Measurements from ENCODE around the gene FOXI3.

The FOXI3 gene

DNA sequence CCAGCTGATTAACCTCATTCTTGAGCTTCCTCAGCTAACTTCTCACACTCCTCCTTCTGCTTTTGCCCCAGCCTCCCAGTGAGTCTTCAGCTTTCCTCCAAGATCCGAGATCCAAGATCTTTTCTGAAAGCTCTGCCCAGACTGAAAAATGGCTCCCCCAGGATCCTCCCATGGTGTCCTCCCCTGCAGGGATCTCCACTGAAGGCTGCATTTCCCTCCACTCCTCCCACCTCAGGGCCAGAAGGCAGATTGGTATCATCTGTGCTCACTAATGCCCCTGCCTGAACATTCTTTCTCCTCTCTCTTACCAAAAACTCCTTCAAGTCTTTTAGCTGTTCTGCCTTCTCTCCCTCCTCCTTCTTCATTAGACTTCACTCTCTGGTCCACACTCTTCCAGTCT, 6.1 kb upstream of the FOXI3 start:
- no peaks in the 10 kb centered on the region for H3K4me1 ChIP-seq (ENCODE audit: control insufficient read depth in 2 of 2, insufficient read depth in 1 of 2, low read depth in 1 of 2, low read length in 2 of 2)
- no peak overlapping the region for H2BK15ac ChIP-seq (ENCODE audit: low read length)
- H3K79me1 ChIP-seq (ENCODE audit: low read depth, low read length), result no peaks in the 10 kb centered on the region
- no peak for DNase-seq (ENCODE audit: low spot score)
- H3K36me3 ChIP-seq (replicated peaks in 1 of 2; ENCODE audit: control insufficient read depth in 2 of 2, insufficient read depth in 2 of 2, low read length in 2 of 2), result no peaks in the 10 kb centered on the region
- no CpG with 5 or more reads among the region's 1 CpG for WGBS, 2 donors (ENCODE audit: extremely low coverage in 2 of 2, insufficient read length in 2 of 2, insufficient replicate concordance in 1 of 2)
- peaks cover 0 to 13% (median 2%) of the 10 kb centered on the region in 3 experiments for H3K27me3 ChIP-seq (ENCODE audit: control insufficient read depth in 3 of 3, insufficient read depth in 3 of 3, low read depth in 1 of 3, low read length in 3 of 3)
- H3K18ac ChIP-seq (ENCODE audit: low read length), result no peak overlapping the region
- H2AK5ac ChIP-seq (ENCODE audit: low read depth, low read length), result no peak overlapping the region
- H3K14ac ChIP-seq (ENCODE audit: low read length), result no peak overlapping the region
- H3K4ac ChIP-seq (ENCODE audit: low read length), result no peak overlapping the region
- H3K27ac ChIP-seq (replicated peaks; ENCODE audit: low read length), result no peak overlapping the region
- no peak overlapping the region for H2BK5ac ChIP-seq (ENCODE audit: low read length)
- H4K8ac ChIP-seq (ENCODE audit: low read depth, low read length), result no peak overlapping the region
- H2BK120ac ChIP-seq (ENCODE audit: low read depth, low read length), result no peak overlapping the region
- H3K23ac ChIP-seq (ENCODE audit: low read depth, low read length, poor library complexity), result no peak overlapping the region
- no peak overlapping the region for H4K91ac ChIP-seq (ENCODE audit: low read depth, low read length, poor library complexity)
- no peak overlapping the region for H2AFZ ChIP-seq (ENCODE audit: low read length)
- no peaks in the 10 kb centered on the region for H3K9me3 ChIP-seq (replicated peaks in 1 of 2; ENCODE audit: control insufficient read depth in 2 of 2, insufficient read depth in 1 of 2, low read depth in 1 of 2, low read length in 2 of 2)
- H2BK12ac ChIP-seq (ENCODE audit: low read length), result no peak overlapping the region
- no peak overlapping the region for H3K9ac ChIP-seq (ENCODE audit: low read depth, low read length, poor library complexity)
- H3K4me2 ChIP-seq (ENCODE audit: insufficient read depth, low read length, poor library complexity, severe bottlenecking), result no peak overlapping the region
- no peak overlapping the region for H3K4me3 ChIP-seq (ENCODE audit: low read length in 2 of 2)

DNA sequence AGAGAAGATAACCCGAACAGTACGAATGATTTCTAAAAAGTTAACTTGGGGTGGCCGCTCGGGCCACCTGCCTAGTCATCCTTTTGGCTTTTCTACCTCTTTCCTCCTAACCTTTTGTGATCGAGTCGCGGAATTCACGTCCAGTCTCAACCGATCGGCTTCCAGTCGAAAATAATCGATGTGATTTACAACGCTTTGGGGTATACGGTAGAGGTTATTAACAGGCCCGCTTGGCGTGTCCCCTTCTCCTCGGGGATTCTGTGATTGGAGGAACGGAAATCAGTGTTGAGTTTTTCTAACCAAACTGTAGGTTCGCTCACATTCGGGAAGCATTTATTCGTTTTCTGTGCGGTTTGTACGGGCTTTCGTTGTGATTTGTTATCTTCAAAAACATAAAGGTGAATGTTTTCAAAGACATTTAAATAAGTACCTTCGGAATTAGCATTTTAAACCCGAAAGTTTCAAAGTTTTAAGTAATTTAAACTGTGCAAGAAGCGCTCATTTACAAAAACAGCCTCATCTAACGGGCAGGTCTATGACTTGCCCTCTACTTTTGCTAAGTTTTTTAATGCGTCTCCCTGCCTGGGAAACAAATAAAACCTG, 588 bp upstream of the FOXI3 start:
- H3K36me3 ChIP-seq (replicated peaks in 1 of 2; ENCODE audit: control insufficient read depth in 2 of 2, insufficient read depth in 2 of 2, low read length in 2 of 2), result no peaks in the 10 kb centered on the region

DNA sequence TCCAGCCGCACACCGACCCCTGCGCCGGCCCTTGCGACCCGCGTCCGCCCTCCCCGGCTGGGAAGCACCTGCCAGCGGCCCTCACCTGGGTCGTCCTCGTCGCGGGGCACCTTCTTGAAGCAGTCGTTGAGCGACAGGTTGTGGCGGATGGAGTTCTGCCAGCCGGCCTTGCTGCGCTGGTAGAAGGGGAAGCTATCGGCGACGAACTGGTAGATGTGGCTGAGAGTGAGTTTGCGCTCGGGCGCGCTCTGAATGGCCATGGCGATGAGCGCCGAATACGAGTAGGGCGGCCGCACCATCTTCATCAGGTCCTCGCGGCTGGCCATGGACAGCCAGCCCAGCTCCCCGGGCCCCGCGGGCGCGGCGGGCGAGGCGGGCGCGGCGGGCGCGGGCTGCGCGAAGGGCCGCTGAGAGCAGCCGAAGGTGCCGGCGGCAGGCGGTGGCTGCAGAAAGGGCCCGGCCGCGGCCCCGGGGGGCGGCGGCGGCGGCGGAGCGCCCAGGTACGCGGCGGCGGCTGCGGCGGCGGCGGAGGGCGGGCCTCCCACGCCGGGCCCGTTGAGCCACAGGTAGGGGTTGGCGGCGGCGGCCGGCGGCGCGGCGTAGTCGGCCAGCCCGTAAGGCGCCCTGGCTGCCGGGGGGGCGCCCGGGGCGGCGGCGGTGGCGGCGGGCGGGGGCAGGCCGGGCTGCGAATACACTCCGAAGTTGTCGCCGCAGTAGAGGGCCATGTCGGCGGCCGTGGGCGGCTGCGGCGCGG, 505 bp downstream of the FOXI3 start:
- Histone ChIP-seq H3K27ac (replicated peaks; ENCODE audit: low read length) (no peak overlapping the region), H3K79me1 (ENCODE audit: low read depth, low read length) (no peaks in the 10 kb centered on the region), H2BK5ac (ENCODE audit: low read length) (no peak overlapping the region), H4K8ac (ENCODE audit: low read depth, low read length) (peak overlapping the region; percentile 65), H3K4me3 (ENCODE audit: low read length in 2 of 2) (peak overlapping the region; percentile 12 to 83), H3K18ac (ENCODE audit: low read length) (peak overlapping the region; percentile 83), H3K4me1 (ENCODE audit: control insufficient read depth in 2 of 2, insufficient read depth in 1 of 2, low read depth in 1 of 2, low read length in 2 of 2) (peaks cover 0 to 1% of the 10 kb centered on the region in 2 donors), H3K27me3 (ENCODE audit: control insufficient read depth in 3 of 3, insufficient read depth in 3 of 3, low read depth in 1 of 3, low read length in 3 of 3) (peaks cover 10 to 68% (median 29%) of the 10 kb centered on the region in 3 experiments), H3K36me3 (replicated peaks in 1 of 2; ENCODE audit: control insufficient read depth in 2 of 2, insufficient read depth in 2 of 2, low read length in 2 of 2) (no peaks in the 10 kb centered on the region), H3K9me3 (replicated peaks in 1 of 2; ENCODE audit: control insufficient read depth in 2 of 2, insufficient read depth in 1 of 2, low read depth in 1 of 2, low read length in 2 of 2) (no peaks in the 10 kb centered on the region), H2AFZ (ENCODE audit: low read length) (peak overlapping the region; percentile 82), H3K4me2 (ENCODE audit: insufficient read depth, low read length, poor library complexity, severe bottlenecking) (peak overlapping the region; percentile 95), H3K4ac (ENCODE audit: low read length) (no peak overlapping the region), H2BK120ac (ENCODE audit: low read depth, low read length) (no peak overlapping the region), H2AK5ac (ENCODE audit: low read depth, low read length) (no peak overlapping the region), H2BK12ac (ENCODE audit: low read length) (no peak overlapping the region), H3K23ac (ENCODE audit: low read depth, low read length, poor library complexity) (no peak overlapping the region), H2BK15ac (ENCODE audit: low read length) (no peak overlapping the region), H4K91ac (ENCODE audit: low read depth, low read length, poor library complexity) (no peak overlapping the region), H3K14ac (ENCODE audit: low read length) (no peak overlapping the region), H3K9ac (ENCODE audit: low read depth, low read length, poor library complexity) (peak overlapping the region; percentile 60)
- DNase-seq (ENCODE audit: low spot score), result peak; percentile 38
- WGBS, 2 donors (ENCODE audit: extremely low coverage in 2 of 2, insufficient read length in 2 of 2, insufficient replicate concordance in 1 of 2), result no CpG with 5 or more reads among the region's 108 CpGs

More for the DNA sequence above, 588 bp upstream of the FOXI3 start:
- Histone ChIP-seq H3K4me3 (ENCODE audit: low read length in 2 of 2) (peak overlapping the region in 1 of 2 donors; percentile 40), H2AFZ (ENCODE audit: low read length) (no peak overlapping the region), H2BK5ac (ENCODE audit: low read length) (no peak overlapping the region), H3K4ac (ENCODE audit: low read length) (no peak overlapping the region), H2BK12ac (ENCODE audit: low read length) (no peak overlapping the region), H3K27me3 (ENCODE audit: control insufficient read depth in 3 of 3, insufficient read depth in 3 of 3, low read depth in 1 of 3, low read length in 3 of 3) (peaks cover 10 to 61% (median 29%) of the 10 kb centered on the region in 3 experiments), H2BK15ac (ENCODE audit: low read length) (no peak overlapping the region), H3K4me2 (ENCODE audit: insufficient read depth, low read length, poor library complexity, severe bottlenecking) (peak overlapping the region; percentile 95), H3K79me1 (ENCODE audit: low read depth, low read length) (no peaks in the 10 kb centered on the region), H3K9ac (ENCODE audit: low read depth, low read length, poor library complexity) (no peak overlapping the region), H3K18ac (ENCODE audit: low read length) (no peak overlapping the region), H3K4me1 (ENCODE audit: control insufficient read depth in 2 of 2, insufficient read depth in 1 of 2, low read depth in 1 of 2, low read length in 2 of 2) (peaks cover 0 to 1% of the 10 kb centered on the region in 2 donors), H4K8ac (ENCODE audit: low read depth, low read length) (no peak overlapping the region), H2BK120ac (ENCODE audit: low read depth, low read length) (no peak overlapping the region), H3K23ac (ENCODE audit: low read depth, low read length, poor library complexity) (no peak overlapping the region), H2AK5ac (ENCODE audit: low read depth, low read length) (no peak overlapping the region), H4K91ac (ENCODE audit: low read depth, low read length, poor library complexity) (no peak overlapping the region), H3K27ac (replicated peaks; ENCODE audit: low read length) (no peak overlapping the region), H3K14ac (ENCODE audit: low read length) (no peak overlapping the region), H3K9me3 (replicated peaks in 1 of 2; ENCODE audit: control insufficient read depth in 2 of 2, insufficient read depth in 1 of 2, low read depth in 1 of 2, low read length in 2 of 2) (no peaks in the 10 kb centered on the region)
- DNase-seq (ENCODE audit: low spot score), result no peak
- no CpG with 5 or more reads among the region's 29 CpGs for WGBS, 2 donors (ENCODE audit: extremely low coverage in 2 of 2, insufficient read length in 2 of 2, insufficient replicate concordance in 1 of 2)

Data from neuronal stem cell (in vitro differentiated cells).